HG03095 (cell line): Measurements from ENCODE around the gene ATG12.
"Not testable (repeated sequence)": the region's sequence is repeated elsewhere in the genome, so short reads cannot be mapped to it uniquely, and the experiment has no call there.

Experiments
- ATAC-seq: cut with Tn5 transposase; IDR thresholded peaks from one replicate; pipeline ENCODE4 v1.9.1; 2021; ENCODE audit warnings: moderate library complexity; ENCODE audit not compliant: unreplicated experiment

Gene ATG12

DNA sequence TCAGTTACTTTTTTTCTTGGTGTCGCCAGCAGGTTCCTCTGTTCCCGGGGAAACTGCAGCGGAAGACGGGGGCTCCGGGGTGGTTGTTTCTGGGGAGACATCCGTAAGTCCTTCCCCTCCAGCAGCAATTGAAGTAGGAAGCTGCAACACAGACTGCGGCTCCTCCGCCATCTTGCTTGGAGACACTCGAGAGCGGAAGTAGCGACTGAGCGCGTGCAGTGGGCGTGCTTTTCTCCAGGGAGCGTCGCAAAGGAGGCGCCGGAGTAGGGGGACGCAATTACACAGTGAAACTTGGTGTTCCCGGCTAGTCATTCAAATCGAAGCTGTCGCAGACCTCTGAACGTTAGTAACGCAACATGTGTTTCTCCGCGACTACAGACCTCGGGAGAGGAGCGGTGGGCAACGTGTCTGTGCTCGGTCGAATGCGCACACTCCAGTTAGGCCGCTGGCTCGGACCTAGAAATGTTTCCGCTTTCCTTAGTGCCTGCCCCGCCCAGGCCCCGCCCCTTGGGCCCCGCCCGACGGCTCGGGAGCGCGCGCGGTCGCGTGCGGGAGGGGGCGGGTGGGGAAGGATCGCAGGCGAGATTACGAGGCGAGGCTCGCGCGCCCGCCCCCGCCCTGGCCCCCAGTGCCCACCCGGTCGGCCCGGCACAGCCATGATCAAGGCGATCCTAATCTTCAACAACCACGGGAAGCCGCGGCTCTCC lies at the start of gene ATG12, which contains the start of gene AP3S1:
TSS of gene ATG12 (minus strand) at position 184 of the 707 bp plus-strand sequence. CDS start at position 171, 13 bp downstream.
TSS of gene AP3S1 (plus strand) at position 554 of the 707 bp plus-strand sequence. CDS start at position 657, 103 bp downstream.
- peak; percentile 84 for ATAC-seq

DNA sequence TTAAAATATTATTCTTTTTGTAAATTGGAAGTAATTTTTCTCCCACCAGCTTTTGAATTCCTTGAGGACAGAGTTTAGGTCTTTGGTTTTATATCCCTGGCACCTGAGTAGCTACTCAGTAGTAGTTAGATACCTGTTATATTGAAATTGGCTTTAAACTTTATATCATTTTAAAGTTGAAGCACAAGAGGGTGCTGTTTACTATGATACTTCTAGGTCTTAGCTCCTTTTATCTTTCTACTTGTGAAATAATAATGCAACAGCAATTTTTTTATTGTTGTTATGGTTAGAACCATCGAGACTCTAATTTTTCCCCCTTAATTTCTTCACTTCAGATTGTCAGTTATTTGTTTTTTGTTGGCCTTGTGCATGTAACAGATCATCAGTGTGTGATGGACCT lies 46.7 kb upstream of the ATG12 start:
- no peak for ATAC-seq

DNA sequence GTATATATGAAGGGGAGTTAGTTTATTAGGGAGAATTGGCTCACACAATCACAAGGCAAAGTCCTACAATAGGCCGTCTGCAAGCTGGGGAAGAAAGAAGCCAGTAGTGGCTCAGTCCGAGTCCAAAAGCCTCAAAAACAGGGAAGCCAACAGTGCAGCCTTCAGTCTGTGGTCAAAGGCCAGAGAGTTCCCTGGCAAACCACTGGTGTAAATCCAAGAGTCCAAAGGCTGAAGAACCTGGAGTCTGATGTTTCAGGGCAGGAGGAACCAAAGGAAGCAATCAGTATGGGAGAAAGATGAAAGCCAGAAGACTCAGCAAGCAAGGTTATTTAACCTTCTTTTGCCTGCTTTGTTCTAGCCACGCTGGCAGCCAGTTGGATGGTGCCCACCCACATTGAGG lies 43.8 kb upstream of the ATG12 start:
- not testable (repeated sequence) for ATAC-seq

DNA sequence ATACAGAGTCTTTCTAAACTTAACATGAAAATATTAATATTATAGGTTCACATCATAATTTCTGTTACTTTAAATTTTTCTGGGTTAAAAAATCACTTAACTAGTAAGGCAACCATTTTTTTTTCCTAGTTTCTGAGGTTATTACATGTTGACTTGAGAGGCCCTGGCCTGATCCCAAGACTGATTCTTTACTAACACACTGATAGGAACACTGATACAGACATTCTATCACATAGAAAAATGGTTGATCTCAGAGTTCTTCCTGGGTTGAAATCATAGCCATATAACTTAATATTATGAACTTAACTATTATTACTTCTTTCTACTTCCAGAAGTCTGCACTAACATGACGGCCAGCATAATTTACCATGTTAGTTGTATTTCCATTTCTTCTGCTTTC lies 43.3 kb upstream of the ATG12 start:
- ATAC-seq, result no peak

DNA sequence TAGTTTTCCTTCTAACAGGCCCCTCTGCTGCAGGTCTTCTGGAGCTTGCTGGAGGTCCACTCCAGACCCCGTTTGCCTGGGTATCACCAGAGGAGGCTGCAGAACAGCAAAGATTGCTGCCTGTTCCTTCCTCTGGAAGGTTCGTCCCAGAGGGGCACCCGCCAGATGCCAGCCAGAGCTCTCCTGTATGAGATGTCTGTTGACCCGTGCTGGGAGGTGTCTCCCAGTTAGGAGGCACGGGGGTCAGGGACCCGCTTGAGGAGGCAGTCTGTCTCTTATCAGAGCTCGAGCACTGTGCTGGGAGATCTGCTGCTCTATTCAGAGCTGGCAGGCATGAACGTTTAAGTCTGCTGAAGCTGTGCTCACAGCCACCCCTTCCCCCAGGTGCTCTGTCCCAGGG lies 41.1 kb upstream of the ATG12 start:
- ATAC-seq, result not testable (repeated sequence)

DNA sequence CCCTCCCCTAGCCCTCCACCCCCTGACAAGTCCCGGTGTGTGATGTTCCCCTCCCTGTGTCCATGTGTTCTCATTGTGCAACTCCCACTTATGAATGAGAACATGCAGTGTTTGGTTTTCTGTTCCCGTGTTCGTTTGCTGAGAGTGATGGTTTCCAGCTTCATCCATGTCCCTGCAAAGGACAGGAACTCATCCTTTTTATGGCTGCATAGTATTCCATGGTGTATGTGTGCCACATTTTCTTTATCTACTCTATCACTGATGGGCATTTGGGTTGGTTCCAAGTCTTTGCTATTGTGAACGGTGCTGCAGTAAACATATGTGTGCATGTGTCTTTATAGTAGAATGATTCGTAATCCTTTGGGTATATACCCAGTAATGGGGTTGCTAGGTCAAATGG lies 36.0 kb upstream of the ATG12 start:
- not testable (repeated sequence) for ATAC-seq

DNA sequence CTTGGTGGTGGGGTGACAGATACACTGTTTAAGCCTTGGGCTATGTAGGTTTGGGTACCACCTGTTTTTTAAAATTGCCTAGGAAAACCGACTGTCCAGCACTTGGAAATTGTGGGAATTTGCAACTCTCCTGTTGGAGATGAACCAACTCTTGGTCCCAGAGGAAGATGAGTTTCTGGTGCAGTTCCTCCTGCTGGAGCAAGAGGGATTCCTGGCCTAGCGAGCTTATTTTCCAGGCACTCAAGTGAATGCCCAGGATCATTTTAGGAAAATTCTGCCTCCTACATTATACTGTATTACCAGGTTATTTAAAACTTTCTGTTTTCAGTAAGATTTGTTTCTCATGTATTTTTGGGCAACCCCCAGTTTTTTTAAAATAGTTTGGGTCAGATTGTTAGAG lies 34.1 kb upstream of the ATG12 start:
- ATAC-seq, result no peak

DNA sequence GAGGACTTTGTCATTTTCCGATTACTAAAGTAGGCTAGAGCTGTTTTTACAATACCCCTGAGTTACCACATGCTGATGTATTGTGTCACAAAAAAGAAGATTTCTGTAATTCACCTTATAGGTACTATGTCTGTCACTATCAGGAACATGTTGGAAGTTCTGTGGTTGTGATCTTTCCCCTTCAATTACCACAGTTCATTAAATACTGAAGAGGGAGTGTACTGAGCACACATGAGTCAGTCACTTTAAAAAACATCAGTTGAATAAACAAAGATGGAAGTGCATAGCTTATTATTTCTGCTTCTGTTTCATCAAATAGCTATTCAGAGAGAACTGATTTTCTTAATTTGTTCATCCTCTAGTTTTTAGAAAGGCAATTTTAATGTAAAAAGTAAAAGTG lies 32.0 kb upstream of the ATG12 start:
- no peak for ATAC-seq

DNA sequence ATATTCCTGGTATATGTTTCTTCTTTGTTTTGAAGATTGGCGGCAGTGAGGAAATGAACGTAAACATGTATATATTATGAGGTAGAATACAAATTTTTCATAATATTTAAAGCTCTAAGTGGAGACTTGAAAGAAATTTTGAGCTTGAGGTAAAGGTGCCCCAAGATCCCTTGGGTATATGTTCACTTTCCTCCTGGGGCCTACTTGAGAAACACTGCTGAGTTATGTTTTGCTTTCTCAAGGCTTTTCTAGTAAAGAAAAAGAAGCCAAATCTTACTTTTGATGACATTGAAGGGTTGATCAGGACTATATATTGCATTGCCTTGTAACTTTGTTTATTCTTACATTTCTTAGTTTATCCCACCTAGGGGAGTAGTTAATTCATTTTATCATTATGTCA lies 31.1 kb upstream of the ATG12 start:
- no peak for ATAC-seq

DNA sequence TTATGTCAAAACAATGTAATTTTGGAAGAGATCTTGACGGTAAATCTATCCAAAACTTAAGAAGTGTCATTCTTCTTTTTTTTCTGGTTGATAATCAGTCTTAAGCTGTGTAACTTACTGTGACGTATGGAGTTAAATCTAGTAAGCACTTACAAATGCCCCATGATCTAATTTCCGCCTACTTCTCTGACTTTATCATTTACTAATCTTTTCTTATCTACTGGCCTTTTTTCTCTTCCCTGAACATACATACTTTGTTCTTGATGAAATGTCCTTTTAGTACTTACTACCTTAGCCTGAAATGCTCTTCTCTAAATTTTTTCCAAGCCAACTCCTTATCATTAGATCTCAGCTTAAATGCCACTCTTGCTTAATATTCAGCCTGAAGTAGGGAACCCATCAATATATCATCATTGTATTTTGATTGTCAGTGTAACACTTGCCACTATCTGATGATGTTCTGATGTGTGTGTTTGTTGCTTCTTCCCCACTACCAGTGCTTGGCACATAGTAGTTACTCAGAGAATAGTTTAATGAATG lies 28.0 kb upstream of the ATG12 start:
- ATAC-seq, result no peak

DNA sequence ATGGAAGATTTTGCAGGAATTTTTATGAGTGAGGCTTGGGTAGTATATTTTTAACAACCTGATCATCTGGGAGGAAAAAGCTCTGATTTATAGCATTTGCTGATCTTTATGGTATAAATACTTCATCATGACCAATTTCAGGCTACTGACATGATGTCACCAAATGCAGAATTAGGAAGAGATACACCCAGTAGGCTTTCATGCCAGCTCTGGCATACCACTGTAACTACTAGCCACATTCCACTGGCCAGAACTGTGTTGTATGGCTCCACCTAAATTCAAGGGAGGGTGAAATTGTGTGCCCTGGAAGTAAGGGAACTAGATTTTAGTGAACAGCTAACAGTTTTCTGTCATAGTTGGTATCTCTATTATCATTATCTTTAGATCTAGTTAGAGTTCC lies 18.0 kb upstream of the ATG12 start:
- no peak for ATAC-seq

DNA sequence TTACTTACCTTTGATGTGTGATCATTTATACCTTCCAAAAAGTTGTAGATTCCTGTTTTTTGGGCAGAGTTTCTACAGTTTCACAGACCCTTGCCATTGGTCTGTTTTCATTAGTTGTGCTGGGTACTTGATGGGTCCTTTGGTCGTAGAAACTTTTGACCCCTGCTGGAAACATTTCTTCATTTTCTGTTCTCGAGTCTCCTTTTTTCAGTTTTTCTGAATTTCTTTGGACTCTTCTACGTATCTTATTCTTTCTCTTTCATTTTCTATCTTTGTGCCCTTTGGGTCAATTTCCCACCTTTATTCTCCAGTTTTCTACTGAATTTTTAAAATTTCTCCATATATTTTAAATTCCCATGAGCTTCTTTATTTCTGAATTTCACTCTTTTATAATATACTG lies 17.0 kb upstream of the ATG12 start:
- no peak for ATAC-seq

DNA sequence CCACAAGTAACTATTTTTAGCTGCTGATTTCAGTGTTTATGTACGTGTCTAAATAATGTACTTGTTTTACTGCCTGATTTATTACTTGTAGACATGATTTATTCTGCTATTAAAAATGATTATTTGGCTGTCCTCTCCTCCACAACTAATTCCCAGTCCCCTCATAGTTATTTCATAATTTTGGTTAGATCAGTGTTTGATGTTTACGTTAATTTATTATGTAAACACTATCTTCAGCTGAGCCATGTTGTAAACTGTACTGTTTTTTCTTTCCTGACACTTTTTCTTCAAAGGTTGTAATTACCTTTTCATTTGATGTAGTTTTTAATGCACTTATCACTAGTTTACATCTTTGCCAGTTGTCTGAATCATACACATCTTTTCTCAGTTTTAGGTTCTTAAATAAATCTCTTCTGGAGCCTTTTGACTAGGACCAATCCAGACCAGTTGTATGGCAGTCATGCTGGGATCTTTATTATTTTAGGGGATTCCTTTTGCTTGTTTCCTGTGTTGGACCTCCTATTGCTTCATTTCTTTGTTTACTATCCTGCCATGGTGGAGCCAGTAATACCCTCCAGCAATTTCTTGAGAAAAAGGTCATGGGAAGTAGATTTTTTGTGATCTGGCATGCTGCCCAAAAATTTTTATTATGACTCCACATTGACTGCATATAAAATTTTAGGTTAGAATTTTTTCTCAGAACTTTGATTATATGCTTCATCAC lies 16.4 kb upstream of the ATG12 start:
- no peak for ATAC-seq

DNA sequence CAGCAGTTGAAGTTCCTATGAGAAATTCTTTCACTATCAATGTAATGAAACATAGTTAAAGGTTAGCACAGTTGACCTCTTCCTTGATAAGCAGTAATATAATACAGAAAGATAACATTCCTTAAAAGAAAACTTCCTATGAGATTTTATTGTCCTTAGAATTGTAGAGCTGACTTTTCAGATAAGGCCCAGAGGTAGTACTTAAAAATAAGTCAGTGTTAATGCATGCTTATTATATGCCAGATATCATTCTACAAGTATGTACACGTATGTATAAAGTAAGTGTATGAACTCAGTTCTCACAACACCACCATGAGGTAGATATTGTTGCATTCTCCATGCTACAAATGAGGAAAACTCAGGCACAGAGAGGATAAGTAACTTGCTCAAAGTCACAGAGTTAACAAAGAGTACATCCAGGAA lies 15.7 kb upstream of the ATG12 start:
- ATAC-seq, result no peak

DNA sequence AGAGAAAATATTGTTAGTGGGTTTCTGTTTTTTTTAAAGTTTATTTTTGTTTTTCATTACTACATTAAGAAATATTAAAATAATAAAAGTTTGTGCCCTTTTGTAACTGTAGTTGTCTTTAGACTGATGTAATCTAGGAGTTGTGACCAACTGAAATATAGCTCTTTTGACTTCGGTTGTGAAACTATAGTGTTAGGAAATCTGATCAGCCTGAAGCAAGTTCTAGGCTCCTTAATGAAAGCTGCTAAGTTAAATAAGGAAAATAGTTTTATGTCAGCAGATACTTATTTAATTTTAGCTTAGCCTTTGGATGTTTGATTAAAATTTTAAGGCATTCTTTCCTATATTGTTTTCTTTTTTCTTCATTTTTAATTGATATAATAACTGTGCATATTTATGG lies 14.6 kb upstream of the ATG12 start:
- no peak for ATAC-seq

DNA sequence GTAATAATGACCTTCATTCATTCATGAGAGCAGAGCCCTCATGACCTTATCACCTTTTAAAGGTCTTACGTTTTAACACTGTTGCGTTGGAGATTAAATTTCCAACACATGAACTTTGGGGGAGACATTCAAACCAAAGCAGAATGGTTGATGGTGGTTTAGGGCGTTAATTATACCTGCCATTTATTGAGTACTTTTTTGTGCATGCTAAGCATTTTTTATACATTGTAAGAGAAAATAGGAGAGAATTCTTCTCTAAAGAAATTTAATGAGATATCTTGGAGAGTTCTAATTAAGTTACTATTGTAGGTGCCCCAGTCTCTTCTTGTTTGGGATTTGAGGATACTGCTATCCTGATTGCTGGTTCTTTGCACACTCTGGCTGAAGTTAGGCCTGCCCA lies 12.8 kb upstream of the ATG12 start:
- no peak for ATAC-seq

DNA sequence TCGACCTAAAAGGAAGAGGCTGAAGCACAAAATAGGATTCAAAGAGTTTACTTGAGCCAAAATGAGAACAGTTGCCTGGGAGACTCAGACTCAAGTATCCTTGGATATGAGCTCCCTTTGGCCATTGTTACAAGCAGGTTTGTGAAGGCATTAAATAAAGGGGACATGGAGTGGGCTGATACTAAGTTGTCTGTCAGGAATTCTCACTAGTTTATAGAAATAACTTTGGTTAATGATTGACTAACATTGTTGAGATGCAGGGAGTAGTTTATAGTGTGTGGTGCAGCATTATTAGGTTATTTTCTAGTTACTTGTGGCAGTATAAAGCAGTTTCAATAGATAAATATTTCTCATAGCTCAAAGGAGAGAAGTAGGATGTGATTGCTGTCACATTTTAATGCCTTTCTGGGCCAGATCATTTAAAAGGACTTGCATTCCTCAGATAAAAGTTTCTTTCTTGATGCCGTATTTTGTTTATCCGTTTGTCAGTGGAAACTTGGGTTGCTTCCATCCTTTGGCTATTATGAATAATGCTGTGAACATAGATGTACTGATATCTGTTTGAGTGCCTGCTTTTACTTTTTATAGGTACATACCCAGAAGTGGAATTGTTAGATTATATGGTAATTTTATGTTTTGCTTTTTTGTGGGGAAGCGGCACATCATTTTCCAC lies 9.5 kb upstream of the ATG12 start:
- ATAC-seq, result no peak

DNA sequence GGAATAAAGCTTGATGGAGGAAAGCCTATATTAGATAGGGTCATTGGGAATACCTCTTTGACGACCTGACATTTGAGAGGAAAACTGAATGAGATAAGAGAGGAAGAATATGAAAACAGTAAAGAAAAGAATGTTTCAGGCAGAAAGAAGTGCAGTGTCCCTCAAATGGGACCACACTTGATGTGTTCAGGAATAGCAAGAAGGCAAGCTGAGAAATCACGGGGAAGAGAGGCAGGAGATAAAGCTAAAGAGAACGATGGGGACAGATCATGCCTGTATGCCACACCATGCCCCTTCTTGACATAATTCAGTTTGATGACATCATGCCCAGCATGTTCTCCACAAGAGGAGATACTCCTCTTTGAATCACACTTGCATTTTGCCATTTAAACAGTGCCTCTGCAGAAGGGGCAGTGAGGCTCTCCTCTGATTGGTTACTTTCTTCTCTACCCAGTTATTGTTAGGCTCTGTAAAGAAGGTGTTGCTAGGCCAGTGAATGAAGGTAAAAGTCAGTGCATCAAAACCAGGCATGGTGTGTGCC lies 8.0 kb upstream of the ATG12 start:
- ATAC-seq, result no peak

DNA sequence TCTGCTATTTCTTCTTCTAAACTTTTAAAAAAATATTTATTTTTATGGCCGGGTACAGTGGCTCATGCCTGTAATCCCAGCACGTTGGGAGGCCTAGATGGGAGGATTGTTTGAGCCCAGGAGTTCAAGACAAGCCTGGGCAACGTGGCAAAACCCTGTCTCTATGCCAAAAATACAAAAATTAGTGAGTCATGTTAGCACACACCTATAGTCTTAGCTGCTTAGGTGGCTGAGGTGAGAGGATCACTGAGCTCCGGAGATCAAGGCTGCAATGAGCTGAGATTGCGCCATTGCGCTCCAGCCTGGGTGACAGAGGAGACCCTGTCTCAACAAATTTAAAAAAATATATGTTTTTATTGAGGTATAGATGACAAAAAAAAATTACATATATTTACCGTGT lies 5.9 kb upstream of the ATG12 start:
- no peak for ATAC-seq

DNA sequence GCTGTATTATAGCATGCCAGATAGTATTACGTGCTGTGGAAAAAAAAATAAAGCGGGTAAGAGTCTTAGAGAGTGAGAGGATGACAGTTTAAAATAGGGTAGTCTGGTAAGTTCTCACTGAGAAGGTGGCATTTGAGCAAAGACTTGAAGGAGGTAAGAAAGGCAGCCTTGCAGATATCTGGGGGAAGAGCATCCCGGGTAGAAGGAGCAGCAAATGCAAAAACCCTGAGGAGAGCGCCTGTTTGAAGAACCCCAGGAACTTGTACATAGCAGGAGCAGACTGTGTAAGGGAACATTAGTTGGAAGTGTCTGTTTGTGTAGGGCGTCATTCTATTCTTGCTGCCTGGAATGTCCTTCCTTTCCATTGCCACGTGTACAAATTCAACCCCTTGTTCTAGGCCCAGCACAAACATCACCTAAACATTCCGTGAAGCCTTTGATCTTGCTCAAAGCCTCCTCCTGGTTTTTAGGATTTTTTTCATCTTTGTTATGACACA lies 3.0 kb upstream of the ATG12 start:
- ATAC-seq, result no peak

DNA sequence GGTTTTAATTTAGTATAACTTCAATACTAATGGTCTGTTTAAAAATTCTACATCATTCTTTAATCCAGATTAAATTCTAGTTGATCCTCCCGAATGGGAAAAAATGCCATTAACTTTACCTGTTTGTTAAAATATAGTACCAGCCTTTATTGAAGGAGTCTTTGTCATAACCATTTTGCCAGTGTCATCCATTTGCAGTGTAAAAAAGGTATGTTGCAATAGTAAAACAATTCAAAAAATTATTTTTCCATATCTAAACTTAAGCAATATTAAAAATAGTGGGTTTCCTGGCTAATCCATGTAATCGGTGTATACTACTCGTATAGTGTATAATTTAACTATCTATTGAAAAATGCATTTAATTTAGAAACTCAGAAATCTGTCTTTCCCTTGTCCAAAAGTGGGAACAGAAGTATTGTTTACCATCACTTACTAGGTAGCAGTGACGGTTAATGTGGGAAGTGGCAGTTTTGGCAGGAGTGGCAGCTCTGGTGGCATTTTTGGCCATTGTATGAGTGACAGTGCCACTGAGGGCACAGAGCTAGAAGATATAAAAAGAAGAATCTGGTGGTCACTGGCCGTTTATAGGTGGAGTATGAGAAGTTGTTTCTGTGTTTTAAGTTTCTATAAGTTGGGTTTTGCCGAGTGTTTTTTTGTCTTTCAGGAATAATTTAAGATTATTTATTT lies 2.2 kb upstream of the ATG12 start:
- no peak for ATAC-seq
